Measurements from ENCODE around the gene TEX44.
"Not testable (repeated sequence)": the region's sequence is repeated elsewhere in the genome, so short reads cannot be mapped to it uniquely, and the experiment has no call there.

Gene TEX44

GRCh38 chr2:231573096-231573495, 19.6 kb upstream of the TEX44 start:
- no peak for DNase-seq

GRCh38 chr2:231573698-231574421, 18.8 kb upstream of the TEX44 start:
- no peak for DNase-seq

GRCh38 chr2:231575612-231576256, 16.9 kb upstream of the TEX44 start:
- no peak for DNase-seq

GRCh38 chr2:231576465-231576864, 16.2 kb upstream of the TEX44 start:
- DNase-seq, result no peak

- DNase-seq, result not testable (repeated sequence)
Observed at GRCh38 chr2:231578655-231579054, 14.0 kb upstream of the TEX44 start.

- DNase-seq, result no peak
Observed at GRCh38 chr2:231579560-231579959, 13.1 kb upstream of the TEX44 start.

- no peak for DNase-seq
Observed at GRCh38 chr2:231581328-231581727, 11.3 kb upstream of the TEX44 start.

GRCh38 chr2:231583982-231584381, 8.7 kb upstream of the TEX44 start:
- DNase-seq, result no peak

GRCh38 chr2:231587744-231588143, 4.9 kb upstream of the TEX44 start:
- not testable (repeated sequence) for DNase-seq

- no peak for DNase-seq
Observed at GRCh38 chr2:231589656-231590055, 3.0 kb upstream of the TEX44 start.

GRCh38 chr2:231590614-231591013, 2.0 kb upstream of the TEX44 start:
- no peak for DNase-seq

- DNase-seq, result no peak
Observed at GRCh38 chr2:231593666-231594065, 1.0 kb downstream of the TEX44 start.

GRCh38 chr2:231597014-231597611, 4.4 kb downstream of the TEX44 start:
- DNase-seq, result no peak

GRCh38 chr2:231597627-231598026, 5.0 kb downstream of the TEX44 start:
- DNase-seq, result no peak

- no peak for DNase-seq
Observed at GRCh38 chr2:231600619-231601355, 8.1 kb downstream of the TEX44 start.

- peak; percentile 67 to 77 for DNase-seq
Observed at GRCh38 chr2:231601356-231602229, 8.9 kb downstream of the TEX44 start.

GRCh38 chr2:231602859-231603467, 10.3 kb downstream of the TEX44 start:
- DNase-seq, result no peak

- DNase-seq, result peak in 1 of 2 experiments; percentile 10
Observed at GRCh38 chr2:231604101-231604684, 11.5 kb downstream of the TEX44 start.

GRCh38 chr2:231604685-231605606, 12.3 kb downstream of the TEX44 start:
- DNase-seq, result peak; percentile 91 to 95

- DNase-seq, result no peak
Observed at GRCh38 chr2:231605607-231606091, 13.0 kb downstream of the TEX44 start.
